NCI-H526 treated with DMSO at 0.1 percent for 48 hours (cell line): ENCODE measurements around the gene ACVRL1.

ENCODE experiments used
- DNase-seq: peaks from one replicate; lab custom pipeline; 2025; lab: John Stamatoyannopoulos, UW

Gene ACVRL1

GRCh38 chr12:51963477-51963876 lies 56.2 kb downstream of the ACVRL1 start:
- DNase-seq: no peak

GRCh38 chr12:51969643-51970042 lies 62.3 kb downstream of the ACVRL1 start:
- DNase-seq: no peak

- DNase-seq: peak; percentile 57
These were observed 63.8 kb downstream of the ACVRL1 start for GRCh38 chr12:51970904-51971646.

GRCh38 chr12:51971679-51972421 lies 64.5 kb downstream of the ACVRL1 start:
- no peak for DNase-seq

GRCh38 chr12:51972422-51972812 lies 65.1 kb downstream of the ACVRL1 start:
- DNase-seq: no peak

GRCh38 chr12:51972849-51973273 lies 65.6 kb downstream of the ACVRL1 start:
- no peak for DNase-seq
